Stromal cell of bone marrow (primary cell): Measurements from ENCODE around the gene B3GNT7.
"Not testable (repeated sequence)": the region's sequence is repeated elsewhere in the genome, so short reads cannot be mapped to it uniquely, and the experiment has no call there.

Experiments
- DNase-seq: peaks from one replicate; pipeline ENCODE4 v3.0.0-alpha.2; 2012; ENCODE audit warnings: low read depth

The B3GNT7 gene

GRCh38 chr2:231425811-231426703 is 30.5 kb downstream of the B3GNT7 start:
- DNase-seq, result no peak

- DNase-seq, result no peak
Measured at GRCh38 chr2:231427116-231427515, 31.6 kb downstream of the B3GNT7 start.

- no peak for DNase-seq
Measured at GRCh38 chr2:231429152-231429551, 33.6 kb downstream of the B3GNT7 start.

- no peak for DNase-seq
Measured at GRCh38 chr2:231429901-231430300, 34.4 kb downstream of the B3GNT7 start.

GRCh38 chr2:231430437-231430836 is 34.9 kb downstream of the B3GNT7 start:
- not testable (repeated sequence) for DNase-seq

GRCh38 chr2:231431606-231432005 is 36.1 kb downstream of the B3GNT7 start:
- no peak for DNase-seq

- no peak for DNase-seq
Measured at GRCh38 chr2:231433990-231434389, 38.5 kb downstream of the B3GNT7 start.

GRCh38 chr2:231436957-231437356 is 41.4 kb downstream of the B3GNT7 start:
- DNase-seq, result no peak

GRCh38 chr2:231449503-231450054 is 54.1 kb downstream of the B3GNT7 start:
- DNase-seq, result no peak

- no peak for DNase-seq
Measured at GRCh38 chr2:231450548-231450989, 55.1 kb downstream of the B3GNT7 start.
